Activated T-cell treated with anti-CD3 and anti-CD28 coated beads for 24 hours (primary cell): Measurements from ENCODE around the gene LYRM1.

Experiments
- DNase-seq: peaks from one replicate; pipeline ENCODE4 v3.0.0-alpha.2; 2020; ENCODE audit warnings: low read depth

The LYRM1 gene

DNA sequence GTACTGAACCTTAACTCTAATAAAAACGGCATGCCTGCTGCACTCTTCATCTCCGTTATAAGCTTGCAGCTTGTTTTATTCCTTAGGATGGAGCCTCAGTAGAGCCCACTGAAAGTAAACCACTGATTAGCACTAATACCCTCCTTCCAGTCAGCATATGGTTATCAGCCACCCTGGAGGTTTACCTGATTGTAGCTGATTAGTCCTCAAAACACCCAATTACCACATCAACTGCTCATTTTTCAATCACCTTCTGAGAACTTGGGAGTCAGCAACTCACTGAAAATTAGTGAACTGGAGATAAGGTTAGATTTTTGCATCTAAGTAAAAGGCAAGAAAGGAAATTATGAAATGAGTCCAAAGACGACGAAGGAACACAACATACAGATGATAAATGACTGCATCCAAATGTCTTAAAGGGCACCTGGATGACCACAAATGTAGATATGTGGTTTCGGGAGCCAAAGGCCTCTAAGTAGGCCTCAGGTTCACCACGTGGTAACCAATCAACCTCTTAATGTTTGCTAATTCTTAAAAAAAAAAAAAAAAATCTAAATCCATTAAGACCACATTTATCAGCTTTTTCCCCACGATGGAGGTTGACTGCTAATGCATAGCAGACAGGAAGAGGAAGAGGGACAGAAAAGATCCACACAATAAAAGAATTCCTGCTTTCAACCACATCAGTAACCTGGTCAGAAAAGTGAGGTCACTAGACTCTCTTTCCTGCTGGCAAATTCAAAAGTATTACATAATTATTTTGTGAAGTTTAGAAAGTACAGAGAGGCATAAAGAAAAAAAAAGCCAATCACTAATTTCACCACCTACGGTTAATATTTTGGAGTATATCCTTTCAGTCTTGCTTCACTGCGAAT lies 28.4 kb upstream of the LYRM1 start:
- DNase-seq: no peak

DNA sequence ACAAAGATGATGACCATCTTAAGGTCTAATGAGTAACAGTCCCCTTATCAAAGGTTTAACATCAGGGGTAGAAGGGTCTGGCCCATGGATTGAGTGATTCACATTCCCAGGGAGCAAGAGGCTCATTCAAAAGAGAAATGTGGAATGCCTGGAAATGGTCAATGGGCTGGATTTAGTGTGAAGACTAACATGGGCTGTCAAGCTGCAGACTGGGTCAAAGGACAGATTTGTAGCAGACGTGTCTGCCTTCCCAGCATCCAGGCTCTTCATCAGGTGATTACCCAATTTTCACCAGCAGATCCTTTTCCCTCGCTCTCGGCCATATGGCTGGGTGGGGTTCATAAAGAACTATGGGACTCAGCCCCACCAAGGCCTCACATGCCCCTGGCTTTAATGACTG lies 27.2 kb upstream of the LYRM1 start:
- DNase-seq: no peak

DNA sequence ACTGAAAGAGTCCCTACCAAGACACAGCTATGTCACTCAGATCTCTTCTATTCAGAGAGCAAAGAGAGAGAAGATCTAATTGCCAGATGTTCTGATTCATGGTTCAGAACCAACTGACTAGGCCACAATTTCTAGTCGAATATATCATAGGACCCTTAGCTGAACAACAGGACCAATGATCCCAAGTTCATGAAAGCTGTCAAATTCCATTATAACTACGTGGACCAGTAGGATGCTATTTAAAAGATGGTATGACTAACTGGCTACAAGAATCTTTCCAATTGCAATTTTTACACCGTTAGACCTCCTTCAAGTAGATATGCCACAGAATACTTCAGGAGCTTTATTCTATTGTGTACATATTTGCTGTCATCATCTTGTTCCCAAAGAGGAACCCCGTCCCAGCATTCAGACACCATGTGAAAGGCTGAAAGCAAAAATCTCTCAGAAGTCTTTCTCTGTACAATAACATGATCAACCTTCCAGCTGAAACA lies 26.4 kb upstream of the LYRM1 start:
- no peak for DNase-seq

DNA sequence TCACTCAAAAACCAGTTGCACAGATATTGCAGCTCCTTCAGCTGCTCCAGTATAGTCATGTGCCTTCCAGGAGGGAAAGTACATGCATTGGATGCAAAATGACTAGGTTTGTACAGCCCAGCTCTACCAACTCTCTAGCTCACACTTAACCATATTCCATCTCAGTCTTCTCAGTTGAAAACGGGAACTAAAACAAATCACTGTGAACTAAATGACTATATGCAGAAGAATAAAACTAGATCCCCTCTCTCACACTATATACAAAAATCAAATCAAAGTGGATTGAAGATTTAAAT lies 25.3 kb upstream of the LYRM1 start:
- no peak for DNase-seq

DNA sequence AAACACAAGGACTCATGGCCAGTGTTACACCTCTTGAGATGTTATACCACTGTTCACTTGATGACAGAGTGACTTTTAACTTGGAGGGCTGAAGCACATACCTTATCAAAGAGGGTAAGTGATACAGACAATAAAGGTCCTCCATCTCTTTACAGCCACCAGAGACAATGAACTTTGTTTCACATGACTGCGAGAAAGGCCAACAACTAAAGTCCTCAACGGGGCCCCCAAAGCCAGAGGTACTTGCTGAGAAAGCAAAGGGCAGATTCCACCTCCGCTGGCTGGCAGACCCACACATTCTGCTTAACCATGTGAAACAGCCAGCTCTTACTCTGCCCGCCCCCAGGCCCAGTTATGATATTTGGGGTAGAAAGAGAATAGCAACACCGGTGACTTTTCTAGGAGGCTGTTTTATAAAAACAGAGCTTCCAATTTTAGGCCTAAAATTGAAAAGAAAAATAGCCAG lies 21.9 kb upstream of the LYRM1 start:
- DNase-seq: no peak

DNA sequence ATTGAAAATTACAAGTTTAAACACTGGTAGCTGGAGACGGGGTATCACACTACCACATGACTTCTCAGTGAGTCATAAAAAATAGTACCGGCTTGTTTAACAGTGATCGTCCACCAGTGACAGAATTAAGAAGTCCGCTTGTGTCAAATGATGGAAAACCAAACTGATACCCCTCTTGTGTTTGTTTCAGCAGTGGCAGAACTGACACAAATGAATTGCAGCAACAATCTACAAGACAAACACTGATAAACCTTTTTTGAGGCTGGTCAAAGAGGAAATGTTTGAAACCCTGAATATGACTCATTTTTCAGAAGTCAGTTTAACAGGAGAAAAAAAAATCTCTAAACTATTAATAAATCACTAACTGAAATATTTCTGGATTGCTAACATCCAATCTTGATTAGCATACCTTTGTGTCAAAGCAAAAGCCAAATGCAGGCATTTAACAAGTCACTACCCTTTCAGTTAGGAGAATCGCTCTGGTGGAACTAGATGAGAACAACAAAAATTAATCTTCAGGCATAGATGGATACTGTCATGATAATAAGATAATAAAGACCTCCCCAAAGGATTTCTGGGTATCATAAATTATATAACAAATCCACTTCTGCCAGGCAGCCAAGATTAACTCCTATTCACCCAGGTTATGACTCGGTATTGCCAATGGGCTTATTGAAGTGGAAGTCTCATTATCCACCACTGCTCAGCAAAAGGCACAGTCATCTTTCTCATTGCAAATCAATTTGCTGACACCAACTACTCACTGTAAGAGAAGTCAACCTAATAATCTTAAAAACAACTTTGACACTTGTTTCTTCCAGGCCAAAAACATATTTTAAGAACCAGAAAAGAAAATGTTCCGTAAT lies 21.2 kb upstream of the LYRM1 start:
- DNase-seq: no peak

DNA sequence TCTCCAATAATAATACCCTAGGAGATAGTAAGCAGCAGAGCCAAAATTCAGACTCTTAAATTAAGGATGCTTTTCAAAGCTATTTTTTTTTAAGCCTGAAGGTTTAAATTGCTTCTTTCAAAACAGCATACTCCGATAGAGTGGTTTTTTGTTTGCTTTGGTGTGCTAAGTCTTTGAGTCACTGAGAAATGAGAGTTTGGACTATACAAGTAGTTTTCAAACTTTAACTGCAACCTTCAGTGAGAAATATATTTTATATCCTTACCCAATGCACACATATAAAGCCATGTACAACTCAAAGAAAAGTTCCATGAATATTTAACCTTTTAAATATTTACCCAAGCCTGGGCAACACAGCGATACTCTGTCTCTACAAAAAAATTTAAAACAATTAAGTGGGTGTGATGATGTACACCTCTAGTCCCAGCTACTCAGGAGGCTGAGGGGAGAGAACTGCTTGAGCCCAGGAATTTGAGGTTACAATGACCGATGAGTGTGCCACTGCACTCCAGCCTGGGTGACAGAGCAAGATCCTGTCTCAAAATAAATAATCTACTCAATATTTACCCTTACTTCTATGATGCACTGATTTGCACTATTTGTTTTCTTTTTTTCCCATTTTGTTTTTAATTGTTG lies 19.6 kb upstream of the LYRM1 start:
- no peak for DNase-seq

DNA sequence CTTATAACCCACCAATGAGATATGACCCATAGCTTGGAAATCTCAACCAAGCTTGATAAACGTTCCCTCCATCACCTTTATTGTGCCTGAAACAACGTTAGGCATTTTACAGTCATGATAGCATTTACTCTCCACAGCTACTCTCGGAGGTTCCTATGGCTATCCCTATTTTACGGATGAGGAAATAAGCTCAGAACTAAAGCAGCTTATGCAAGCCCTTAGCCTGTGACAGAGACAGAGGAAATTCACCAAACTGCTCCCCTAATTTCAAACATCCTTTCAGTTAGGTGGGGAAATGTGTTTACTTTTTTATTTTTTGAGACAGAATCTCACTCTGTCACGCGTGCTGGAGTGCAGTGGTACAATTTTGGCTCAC lies 19.1 kb upstream of the LYRM1 start:
- no peak for DNase-seq

DNA sequence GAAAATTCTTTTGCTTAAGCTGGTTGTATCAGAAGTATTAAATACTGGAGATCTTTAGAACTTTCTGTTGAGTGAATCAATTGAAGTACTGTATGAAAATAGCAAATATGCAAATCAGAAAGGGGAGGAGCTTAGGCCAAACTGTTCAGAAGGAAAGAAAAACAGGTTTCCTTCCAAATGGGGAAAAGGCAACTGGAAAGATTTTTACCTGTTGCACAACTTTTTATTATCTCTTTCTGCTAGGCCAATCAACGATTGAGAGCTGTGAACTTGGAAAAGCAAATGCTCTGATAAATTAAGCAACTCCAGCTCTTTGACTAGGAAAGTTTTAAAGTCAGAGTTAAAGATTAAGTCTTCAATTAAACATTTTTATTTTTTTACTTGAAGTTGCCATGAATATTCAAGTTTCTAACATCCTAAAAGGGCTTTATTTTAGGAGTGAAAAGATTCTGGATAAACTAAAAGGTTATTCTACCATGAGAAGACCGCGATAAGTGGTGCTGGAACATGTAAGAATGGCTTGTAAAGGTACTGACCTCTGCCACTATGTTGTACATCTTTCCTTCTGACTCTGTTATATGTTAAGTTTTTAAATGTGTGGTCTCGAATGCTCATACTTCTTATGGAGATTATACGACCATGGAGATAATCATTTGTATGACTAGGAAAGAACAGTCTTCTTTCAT lies 16.9 kb upstream of the LYRM1 start:
- DNase-seq: no peak

DNA sequence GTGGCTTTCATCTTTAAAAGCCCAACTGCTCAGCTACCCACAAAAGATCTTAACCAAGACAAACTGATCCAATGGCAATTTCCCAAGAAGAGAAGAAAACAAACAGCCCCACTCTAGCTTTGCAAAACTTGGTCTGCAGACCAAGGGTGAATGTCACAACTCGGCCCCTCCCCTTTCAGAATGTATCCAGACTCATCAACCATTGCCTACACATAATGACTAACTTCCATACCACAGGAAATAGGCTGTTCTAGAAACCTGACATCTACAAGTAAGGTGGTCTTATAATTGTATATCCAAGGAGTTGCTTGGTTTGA lies 16.4 kb upstream of the LYRM1 start:
- DNase-seq: no peak

DNA sequence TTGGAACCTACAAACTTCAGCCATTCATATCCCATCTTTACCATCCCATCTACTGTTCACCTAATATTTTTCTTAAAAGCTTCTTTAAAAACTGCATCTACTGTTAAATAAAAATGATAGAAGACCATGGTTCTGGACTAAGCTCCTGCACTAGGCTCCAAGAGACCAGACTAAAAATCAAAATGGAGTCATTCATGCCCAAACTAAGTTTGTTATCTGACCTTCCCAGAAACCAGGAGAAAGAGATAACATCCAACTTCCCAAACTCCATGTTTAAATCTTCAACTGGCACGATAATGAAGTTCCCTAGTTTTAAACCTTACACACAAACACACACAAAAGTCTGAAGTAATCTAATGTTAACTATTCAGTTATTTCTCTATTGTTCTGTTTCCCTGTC lies 14.3 kb upstream of the LYRM1 start:
- DNase-seq: no peak

DNA sequence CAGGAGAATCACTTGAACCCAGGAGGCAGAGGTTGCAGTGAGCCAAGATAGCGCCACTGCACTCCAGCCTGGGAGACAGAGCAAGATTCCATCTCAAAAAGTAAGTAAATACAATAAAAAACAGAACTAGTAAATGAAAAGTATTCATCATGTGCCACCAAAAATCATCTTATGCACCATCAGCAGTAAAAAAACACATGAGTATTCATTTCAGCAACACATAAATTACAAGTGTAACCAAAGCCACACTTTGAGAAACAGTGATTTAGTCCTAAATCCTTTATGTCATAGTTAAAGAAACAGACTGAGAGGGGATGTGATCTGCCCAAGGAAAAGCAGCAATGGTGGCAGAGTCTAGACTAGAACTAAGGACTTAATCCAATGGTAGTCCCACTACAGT lies 13.4 kb upstream of the LYRM1 start:
- DNase-seq: no peak

DNA sequence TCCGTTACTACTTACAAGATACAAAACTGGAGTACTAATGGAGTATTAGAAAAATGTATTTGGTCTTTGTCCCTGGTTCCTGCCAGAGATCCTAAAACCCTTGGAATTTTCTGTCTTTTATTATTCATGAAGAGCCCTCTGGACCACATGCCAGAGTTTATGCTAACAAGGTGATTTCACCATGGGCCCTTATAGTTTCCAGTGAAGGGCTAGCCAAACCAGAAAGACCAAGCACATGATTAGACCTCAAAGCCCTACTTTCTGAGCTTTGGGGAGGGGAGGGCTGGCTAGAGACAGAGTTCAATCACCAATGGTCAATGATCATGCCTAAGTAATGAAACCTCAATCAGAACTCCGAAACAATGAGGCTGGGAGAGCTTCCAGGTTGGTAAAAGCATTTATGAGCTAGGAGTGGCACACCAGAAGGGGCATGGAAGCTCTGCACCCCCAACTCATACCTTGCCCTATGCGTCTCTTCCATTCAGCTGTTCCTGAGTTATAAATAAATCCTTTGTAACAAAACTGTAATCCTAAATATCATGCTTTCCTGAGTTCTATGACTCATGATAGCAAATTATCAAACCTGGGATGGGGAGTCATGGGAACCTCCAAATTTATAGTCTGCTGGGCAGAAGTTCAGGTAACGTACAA lies 10.8 kb upstream of the LYRM1 start:
- DNase-seq: no peak

DNA sequence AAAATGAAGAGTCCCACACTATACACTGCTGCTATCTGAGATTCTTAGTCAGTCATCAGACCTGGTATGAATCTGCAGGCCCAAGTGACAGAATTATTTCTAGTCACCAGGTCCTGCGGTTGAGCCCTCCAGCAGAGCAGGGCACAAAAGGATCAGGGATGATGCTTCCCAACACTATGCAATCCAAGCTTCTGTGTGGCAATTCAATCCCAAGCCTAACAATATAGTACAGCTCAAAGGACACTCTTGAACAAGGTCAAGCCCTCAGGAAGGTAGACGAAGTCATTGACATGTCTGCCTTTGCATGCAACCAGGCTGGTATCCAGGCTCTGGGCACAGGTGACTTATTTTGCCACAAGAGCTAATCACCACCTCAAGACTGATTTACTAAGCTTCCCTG lies 6.2 kb upstream of the LYRM1 start:
- no peak for DNase-seq

DNA sequence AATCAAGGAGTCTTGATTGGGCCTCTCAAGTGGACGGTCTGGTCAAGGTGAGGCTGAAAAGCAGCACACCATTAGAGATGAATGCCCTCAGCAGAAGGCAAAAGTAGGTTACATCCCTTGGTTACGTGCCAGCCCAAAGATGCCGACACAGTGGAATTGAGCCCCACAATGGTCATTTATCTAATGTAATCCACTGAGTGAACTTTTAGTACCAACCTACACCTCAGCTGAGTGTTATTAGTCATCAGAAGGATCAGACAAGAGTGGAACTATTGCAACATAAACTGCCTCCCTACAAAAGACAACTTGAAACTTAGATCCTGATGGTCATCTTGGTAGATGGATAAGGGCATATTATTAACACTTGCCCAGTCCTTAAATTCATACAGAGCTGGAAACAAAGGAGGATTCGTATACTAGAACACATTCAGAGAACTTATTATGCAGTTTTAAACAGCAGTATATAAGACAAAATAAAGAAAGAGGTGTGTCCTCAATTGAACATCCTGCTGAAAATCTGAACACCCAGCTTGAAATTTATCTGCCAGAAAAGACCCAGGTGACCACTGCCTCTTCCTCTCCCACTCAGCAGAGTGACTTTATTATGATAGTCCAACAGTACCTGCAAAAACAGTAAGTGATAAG lies 3.2 kb upstream of the LYRM1 start:
- no peak for DNase-seq

DNA sequence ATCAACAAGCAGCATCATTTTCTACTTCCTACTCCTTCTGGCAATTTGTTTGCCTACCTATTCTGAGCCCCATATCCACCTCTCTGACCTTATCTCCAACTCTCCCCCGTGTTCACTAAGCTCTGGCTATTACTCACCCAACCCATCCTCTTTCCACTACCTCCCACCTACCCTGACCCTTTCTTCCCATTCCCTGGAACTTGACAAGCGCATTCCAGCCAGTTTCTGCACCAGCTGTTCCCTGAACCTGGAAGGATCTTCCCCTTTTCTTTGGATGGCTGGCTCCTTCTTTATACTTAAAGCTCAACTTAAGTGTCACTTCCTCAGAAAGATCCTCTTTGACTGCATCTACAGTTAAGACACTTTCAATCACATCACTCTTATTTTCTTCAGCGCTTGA lies 2.6 kb upstream of the LYRM1 start:
- no peak for DNase-seq

DNA sequence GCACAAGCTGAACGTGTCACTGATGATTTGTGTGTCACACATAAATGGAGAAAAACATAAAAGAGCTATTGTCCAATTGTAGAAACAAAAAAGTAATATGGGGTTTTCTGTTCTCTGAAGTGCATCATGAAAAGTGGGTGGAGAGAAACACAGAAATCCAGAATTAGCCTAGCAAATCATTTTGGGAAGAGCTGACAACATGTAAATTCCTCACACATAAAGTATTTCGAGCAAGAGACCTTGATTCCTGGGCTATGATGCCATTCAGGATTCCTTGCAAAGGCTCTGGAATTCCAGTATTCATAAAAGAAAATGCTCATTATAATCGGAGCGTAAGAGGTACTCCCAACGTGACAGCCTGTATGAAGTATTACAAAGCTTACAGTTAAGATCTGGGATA lies 1.5 kb upstream of the LYRM1 start:
- no peak for DNase-seq

DNA sequence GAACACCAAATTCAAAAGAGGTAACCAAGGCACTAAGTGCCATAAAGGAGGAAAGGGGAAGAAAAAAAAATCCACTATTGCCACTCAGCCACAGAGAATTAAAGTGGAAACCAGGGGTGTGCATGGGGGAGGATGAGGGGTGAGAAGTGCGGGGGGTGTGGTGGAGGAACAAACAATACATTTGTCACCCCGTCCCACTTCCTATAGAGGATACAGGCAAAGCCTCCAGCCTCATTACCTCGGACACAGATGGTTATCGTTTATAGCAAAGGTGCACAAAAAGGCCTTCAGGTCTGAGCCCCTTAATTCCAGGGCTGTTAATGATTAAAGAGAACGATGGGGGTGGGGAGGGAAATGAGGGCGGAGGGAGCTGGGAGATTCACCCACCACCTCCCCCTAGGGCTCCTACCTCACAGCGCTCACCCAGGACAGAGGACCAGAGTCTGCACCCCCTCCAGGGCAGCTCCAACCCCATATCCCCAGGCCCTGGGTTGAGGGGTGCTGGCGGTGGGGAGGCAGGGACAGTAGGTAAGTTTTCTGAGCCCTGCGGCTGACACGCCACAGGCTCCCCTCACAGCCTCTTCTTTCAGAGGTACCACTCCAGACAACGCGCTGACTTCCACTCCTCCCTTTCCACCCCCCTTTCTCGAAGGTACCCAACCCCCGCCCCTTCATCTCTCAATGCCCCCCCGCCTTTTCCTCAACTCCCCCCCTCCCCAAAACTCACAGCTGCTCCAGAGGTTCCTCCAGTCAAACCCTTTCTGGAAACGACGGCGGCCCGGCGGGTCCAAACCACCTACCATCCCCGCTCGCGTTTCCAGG lies 883 bp upstream of the LYRM1 start:
- no peak for DNase-seq

DNA sequence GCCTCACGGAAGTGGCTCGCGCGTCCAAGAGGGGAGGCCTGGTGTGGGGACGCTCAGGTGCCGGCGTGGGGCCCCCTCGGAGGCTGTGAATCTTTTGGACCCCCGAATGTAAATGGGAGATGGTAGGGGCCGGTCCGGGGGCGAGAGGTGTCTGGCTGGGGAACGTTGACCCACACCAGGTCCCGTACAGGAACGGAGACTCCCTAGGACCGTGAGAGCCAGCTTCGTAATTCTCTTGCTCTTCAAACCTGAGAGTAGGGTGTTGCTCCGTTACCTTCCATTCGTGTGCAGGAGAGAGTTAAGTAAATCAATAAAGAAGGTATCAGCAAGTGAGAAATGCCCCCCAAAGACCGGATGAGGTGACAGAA lies 481 bp downstream of the LYRM1 start:
- DNase-seq: no peak

DNA sequence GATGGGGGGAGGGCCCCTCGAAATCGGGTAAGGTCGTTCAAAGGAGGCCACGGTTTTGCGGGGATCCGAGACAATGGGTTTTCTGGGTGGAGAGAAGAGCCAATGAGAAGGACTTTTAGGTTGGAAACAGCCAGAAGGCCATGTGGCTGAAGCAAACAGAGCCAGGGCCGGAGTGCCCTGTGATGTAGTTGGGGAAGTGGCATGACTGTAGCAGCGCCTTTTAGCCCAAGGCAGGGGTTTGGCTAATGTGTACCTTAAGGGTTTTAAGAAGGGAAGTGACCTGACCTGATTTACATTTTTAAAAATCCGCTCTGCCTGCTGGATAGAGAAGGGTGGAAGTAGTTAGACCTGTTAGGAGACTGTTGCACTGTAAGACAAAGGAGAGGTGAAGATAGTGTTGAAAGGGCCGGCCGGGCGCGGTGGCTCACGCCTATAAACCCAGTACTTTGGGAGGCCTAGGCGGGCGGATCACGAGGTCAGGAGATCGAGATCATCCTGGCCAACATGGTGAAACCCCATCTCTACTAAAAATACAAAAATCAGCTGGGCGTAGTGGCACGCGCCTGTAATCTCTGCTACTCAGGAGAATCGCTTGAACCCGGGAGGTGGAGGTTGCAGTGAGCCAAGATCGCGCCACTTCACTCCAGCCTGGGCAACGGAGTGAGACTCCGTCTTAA lies 1.0 kb downstream of the LYRM1 start:
- no peak for DNase-seq
